Endometrial microvascular endothelial cells (primary cell): ENCODE results near the gene AXIN1. TPM values are rescaled to one million over a fixed set of nuclear protein-coding genes. Genes with fewer than 3 reads are reported as not detected.
"Not testable (repeated sequence)": the region's sequence is repeated elsewhere in the genome, so short reads cannot be mapped to it uniquely, and the experiment has no call there.

Source experiments
- in situ Hi-C: cut with HindIII; loops from 2 replicates; pipeline ENCODE4 v1.10.0; 2017; ENCODE audit warnings: low sequenced_read_pairs, low pct_unique_long_range_greater_than_20kb; ENCODE audit errors: inconsistent ontology term
- total RNA-seq: library from RNA; depleted of rRNA; stranded (reverse); fragments of >200 nt; gene quantifications from one replicate; pipeline ENCODE4 v1.2.3, GENCODE V29; 2015; ENCODE audit errors: inconsistent ontology term

The AXIN1 gene, protein sequence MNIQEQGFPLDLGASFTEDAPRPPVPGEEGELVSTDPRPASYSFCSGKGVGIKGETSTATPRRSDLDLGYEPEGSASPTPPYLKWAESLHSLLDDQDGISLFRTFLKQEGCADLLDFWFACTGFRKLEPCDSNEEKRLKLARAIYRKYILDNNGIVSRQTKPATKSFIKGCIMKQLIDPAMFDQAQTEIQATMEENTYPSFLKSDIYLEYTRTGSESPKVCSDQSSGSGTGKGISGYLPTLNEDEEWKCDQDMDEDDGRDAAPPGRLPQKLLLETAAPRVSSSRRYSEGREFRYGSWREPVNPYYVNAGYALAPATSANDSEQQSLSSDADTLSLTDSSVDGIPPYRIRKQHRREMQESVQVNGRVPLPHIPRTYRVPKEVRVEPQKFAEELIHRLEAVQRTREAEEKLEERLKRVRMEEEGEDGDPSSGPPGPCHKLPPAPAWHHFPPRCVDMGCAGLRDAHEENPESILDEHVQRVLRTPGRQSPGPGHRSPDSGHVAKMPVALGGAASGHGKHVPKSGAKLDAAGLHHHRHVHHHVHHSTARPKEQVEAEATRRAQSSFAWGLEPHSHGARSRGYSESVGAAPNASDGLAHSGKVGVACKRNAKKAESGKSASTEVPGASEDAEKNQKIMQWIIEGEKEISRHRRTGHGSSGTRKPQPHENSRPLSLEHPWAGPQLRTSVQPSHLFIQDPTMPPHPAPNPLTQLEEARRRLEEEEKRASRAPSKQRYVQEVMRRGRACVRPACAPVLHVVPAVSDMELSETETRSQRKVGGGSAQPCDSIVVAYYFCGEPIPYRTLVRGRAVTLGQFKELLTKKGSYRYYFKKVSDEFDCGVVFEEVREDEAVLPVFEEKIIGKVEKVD
- 16.4 TPM for total RNA-seq

DNA sequence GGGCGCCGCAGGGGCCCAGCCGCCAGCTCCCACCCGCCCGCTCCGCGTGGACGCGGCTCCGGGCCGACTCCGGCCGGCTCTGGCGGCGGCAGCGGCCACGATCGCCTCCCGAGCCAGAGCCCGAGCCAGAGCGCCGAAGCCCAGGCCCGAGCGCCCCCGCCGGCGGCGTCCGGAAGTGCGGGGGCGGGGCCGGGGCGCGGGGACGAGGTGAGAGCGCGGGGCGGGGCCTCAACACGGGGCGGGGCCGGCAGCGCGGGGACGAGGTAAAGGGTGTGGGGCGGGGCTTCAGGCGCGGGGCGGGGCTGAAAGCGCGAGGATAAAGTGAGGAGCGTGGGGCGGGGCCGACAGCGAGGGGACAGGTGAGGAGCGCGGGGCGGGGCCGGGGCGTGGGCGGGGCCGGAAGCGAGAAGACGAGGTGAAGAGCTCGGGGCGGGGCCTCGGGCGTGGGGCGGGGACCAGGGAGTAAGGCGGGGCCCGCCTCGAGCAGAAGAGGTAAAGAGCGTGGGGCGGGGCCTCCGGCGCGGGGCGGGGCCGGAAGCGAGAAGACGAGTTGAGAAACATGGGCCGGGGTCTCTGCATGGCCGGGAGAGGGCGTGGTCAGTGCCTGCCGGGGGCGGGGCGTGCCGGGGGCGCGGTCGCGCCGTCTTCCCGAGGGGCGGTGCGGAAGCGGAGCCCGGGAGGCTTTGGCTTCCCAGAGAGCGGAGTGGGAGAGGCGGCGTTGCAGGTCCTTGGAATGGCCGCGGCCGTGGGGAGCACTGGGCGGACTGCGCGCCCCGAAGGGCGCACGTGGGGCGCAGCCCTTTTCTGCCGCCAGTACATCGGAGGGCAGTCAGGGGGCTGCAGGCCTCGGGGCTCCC is at the start of gene AXIN1:
Gene AXIN1, minus strand, starts transcription at position 177 of the 857 bp plus-strand sequence. CDS start 5,698 bp downstream, outside the sequence.
- in situ Hi-C loops = no loop called here

GRCh38 chr16:401468-402348 is 49.2 kb upstream of the AXIN1 start, which contains the start of gene DECR2:
Gene DECR2, plus strand, starts transcription at chr16:401885. Its CDS starts 79 bp downstream, at chr16:401964.
- in situ Hi-C loops = no loop called here

- in situ Hi-C loops = no loop called here
Measured at GRCh38 chr16:400061-400591, 47.6 kb upstream of the AXIN1 start.

DNA sequence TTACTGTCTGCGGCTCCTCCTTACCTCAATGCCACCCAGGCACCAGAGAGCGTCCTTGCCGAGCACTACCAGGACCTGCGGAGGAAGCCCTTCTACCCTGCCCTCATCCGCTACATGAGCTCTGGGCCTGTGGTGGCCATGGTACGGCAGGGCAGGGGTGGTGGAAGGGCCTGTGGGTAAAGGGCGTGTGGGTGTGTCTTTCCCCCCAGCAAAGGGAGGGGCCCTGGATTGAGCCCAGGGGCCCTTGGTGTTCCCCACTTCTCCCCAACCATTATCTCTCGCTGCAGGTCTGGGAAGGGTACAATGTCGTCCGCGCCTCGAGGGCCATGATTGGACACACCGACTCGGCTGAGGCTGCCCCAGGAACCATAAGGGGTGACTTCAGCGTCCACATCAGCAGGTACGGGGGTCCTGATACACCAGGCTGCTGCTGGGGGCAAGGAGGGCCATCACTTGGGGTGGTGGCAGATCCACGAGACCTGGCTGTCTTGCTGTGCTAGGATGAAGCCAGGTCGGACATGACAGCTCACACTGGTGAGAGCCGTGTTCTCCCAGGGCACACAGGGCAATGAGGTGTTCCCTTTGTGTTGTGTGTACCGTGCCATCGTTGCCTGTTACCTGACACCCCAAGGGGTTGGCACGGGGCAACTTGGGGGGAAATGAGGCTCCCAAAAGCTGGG is 47.0 kb upstream of the AXIN1 start:
- in situ Hi-C loops = no loop called here

GRCh38 chr16:398561-399339 is 46.2 kb upstream of the AXIN1 start:
- in situ Hi-C loops = no loop called here

GRCh38 chr16:397736-398332 is 45.3 kb upstream of the AXIN1 start:
- in situ Hi-C loops = no loop called here

DNA sequence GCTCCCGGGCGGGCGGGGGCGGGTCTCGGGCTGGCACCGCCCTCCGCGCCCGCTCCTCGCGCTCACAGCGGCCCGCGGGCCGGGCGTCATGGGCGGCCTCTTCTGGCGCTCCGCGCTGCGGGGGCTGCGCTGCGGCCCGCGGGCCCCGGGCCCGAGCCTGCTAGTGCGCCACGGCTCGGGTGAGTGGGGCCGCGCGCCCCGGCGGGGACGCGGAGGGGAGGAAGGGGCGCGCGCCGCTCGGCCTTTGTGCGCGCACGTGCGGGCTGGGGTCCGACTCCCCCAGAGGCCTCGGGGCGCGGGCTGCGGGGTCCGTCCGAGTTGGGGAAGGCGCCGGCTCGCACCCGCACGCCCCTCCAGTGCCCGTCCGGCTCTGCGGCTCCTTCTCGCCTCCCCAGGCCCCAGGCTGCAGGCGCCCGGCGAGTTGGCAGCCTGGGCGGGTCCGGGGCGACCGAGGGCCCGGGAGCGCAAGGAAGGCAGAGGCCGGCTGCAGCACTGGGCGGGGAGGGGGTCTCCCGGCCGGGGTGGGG is 44.7 kb upstream of the AXIN1 start, which contains the start of gene NME4:
Gene NME4, plus strand, starts transcription at position 65 of the 527 bp plus-strand sequence. Its CDS starts 24 bp downstream, at position 89.
- in situ Hi-C loops = no loop called here

- in situ Hi-C loops = no loop called here
Measured at GRCh38 chr16:396605-397004, 44.1 kb upstream of the AXIN1 start.

GRCh38 chr16:396199-396598 is 43.7 kb upstream of the AXIN1 start:
- in situ Hi-C loops = no loop called here

DNA sequence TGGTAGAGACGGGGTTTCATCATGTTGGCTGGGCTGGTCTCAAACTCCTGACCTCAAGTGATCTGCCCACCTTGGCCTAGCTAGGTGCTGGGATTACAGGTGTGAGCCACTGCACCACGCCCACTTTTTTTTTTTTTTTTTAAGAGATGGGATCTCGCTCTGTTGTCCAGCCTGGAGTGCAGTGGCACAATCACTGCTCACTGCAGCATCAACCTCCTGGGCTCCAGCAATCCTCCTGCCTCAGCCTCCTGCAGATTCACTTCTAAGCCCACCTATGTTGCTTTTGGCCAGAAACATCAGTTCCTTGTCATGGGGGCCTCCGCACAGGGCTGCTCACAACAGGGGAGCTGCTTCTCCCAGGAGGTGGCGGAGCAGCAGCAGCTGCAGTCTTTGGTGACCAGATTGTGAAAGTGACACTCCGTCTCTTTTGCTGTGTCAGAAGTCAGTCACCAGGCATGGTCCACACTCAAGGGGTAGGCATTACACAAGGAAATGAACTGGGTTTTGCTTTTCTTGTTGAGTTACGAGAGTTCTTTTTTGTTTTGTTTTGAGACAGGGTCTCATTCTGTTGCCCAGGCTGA is 40.0 kb upstream of the AXIN1 start:
- in situ Hi-C loops = no loop called here

DNA sequence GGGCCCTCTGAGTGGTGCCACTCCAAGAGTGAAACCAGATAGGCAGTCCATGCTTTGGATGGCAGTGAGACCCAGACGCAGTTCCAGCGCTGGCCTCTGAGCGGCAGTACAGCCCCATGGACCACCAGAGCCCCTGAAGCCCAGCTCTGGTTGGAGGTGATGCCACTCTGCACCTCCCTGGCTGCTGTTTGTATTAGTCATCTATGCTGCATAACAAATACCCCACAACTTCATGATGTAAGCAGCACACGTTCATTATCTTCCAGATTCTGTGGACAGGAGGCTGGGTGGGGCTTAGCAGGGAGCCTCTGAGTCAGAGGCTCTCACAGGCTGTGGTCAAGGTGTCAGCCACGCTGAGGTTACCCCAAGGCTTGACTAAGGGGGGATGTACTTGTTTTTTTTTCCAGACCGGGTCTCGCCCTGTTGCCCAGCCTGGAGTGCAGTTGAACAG is 39.4 kb upstream of the AXIN1 start:
- in situ Hi-C loops = no loop called here

- in situ Hi-C loops = no loop called here
Measured at GRCh38 chr16:389352-389751, 36.8 kb upstream of the AXIN1 start.

GRCh38 chr16:387761-388666 is 35.5 kb upstream of the AXIN1 start:
- in situ Hi-C loops = not testable (repeated sequence)

- in situ Hi-C loops = no loop called here
Measured at GRCh38 chr16:386641-387156, 34.2 kb upstream of the AXIN1 start.
